IPS DF 19.7 (cell line): Measurements from ENCODE around the gene BOD1L1.
A peak's percentile ranks its signal among the peaks of the same experiment; 100 is the strongest.

Source experiments
- DNase-seq: peaks from one replicate; pipeline ENCODE4 v3.0.0-alpha.2; 2013; ENCODE audit warnings: low read depth, low spot score

Gene BOD1L1

DNA sequence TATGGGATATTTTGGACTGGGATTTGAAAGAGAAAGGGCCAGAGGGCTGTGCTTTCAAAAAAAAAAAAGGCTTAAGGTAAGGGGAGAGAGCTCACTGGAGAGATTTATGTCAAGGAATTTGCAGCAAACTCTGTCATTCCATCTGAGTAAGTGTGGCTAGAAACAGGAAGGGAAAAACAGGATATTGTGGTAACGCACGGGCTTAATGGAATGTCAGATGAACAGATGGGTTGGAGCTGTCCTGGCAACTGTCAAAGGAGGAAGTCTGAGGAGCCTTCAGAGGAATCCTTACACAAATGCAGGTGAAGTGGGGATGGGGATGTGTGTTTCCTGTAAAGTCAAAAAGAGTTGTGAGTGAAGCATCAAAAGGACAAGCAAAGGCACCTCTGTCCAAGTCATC, 68.1 kb downstream of the BOD1L1 start:
- DNase-seq: no peak

GRCh38 chr4:13558881-13559280, 68.6 kb downstream of the BOD1L1 start:
- no peak for DNase-seq

GRCh38 chr4:13555325-13555724, 72.2 kb downstream of the BOD1L1 start:
- no peak for DNase-seq

- no peak for DNase-seq
These were observed 74.4 kb downstream of the BOD1L1 start for GRCh38 chr4:13553081-13553480.

GRCh38 chr4:13548984-13549546, 78.5 kb downstream of the BOD1L1 start:
- no peak for DNase-seq

GRCh38 chr4:13548059-13548983, 79.2 kb downstream of the BOD1L1 start:
- no peak for DNase-seq

DNA sequence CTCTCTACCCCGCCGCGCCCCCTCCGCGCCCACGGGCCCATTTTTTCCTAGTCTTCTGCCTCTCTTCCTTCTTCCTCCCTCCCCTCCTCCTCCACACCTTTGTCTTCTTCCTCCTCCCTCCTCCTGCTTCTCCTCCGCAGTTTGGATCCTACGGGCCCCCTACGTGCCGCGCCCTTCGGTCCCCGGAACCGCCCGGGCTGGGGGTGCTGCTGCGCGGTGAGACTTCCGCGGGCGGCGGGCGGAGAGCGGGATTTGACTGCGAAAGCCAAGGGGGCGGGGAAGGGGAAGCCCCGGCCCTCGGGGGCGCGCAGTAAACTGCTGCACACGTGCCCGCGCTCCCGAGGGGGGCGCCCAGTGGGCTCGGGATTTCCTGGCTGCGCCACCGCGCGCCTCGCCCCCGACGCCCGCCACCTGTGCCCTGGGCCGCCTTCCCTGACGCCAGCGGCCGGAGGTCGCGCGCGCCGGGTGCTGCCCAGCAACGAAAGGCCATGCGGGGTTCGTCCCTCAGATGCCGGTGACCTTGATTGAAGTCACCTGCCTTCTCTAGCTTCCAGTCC, 80.0 kb downstream of the BOD1L1 start:
- DNase-seq: no peak

GRCh38 chr4:13546941-13547484, 80.5 kb downstream of the BOD1L1 start:
- DNase-seq: no peak

- no peak for DNase-seq
These were observed 81.2 kb downstream of the BOD1L1 start for GRCh38 chr4:13546142-13546940.

DNA sequence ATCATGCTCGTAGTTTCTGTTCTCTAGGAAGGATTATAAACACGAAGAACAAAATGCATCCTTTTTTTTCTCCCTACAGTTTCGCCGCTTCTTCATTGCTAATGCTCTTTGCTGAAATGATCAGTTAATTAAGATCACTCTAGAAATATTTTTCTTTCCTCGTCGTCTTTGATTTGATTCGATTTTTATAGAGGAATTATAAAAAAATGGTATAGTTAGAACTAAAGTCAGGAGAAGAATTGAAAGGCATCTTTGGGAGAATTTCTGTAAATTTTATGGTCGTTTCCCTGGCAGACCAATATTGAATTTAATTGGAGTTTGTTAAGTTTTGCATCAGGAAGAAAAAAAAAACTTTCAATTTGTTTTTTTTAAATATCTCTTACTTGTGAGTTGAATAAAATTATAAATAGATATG, 82.1 kb downstream of the BOD1L1 start:
- DNase-seq: no peak

- peak; percentile 88 for DNase-seq
These were observed 82.7 kb downstream of the BOD1L1 start for GRCh38 chr4:13544606-13545393.

- no peak for DNase-seq
These were observed 83.5 kb downstream of the BOD1L1 start, which contains the start of gene NKX3-2 for GRCh38 chr4:13543839-13544605. NKX3-2 (minus strand) TSS chr4:13544508; CDS start chr4:13544414, 94 bp downstream.

GRCh38 chr4:13543032-13543838, 84.3 kb downstream of the BOD1L1 start:
- no peak for DNase-seq

GRCh38 chr4:13542577-13543031, 84.9 kb downstream of the BOD1L1 start:
- no peak for DNase-seq

GRCh38 chr4:13541720-13542576, 85.6 kb downstream of the BOD1L1 start:
- DNase-seq: no peak

DNA sequence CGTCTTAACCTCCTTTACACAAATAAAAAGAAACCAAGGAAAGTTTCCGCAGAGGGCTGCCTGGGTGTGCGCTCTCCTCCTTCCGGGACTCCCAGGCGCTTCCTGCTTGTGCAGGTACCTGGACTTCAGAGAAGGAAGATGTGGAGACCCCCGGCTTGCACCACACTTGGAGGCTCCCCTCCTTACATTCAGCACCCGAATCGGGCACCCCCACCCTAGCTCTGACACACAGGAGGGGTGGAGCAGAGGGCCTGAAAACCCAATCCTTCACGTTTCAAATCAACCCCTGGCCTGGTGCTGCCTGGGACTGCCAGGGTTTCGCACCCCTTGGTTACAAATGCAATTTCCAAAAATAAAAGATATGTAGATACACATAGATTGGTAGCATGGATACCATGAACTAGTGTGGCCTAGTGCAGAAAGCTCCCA, 86.3 kb downstream of the BOD1L1 start:
- no peak for DNase-seq

- no peak for DNase-seq
These were observed 86.9 kb downstream of the BOD1L1 start for GRCh38 chr4:13540446-13541175.
